ENCODE results near the gene AKAP13.

AKAP13 gene

DNA sequence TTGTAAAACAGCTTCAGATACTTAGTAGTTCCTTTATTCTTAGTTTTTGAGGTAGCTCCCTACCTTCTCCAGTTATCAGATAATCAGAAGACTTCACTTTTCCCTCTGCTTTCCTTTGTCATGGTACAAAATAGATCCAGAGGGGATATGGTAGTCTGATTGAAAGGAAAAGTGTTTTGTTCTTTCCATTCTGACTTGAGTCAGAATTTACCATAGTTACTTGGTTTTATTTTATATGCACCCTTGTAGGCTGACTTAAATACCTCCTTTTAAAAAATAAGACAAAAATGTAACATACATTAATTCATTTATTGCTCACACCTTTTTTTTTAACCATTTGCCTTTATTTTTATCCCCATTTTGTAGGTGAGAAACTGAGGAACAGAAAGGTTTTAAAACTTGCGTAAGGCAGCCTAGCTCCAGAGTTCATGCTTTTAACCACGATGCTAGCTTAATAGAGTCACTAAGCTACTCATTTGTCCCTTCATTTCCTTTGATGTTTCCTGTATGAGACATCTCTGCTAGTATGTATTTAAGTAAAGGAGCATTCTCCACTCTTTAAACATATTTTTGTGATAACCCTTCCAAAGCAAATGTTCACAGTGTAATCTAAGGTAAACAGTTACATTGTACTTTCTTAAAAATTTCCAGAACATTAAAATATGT, 226.9 kb downstream of the AKAP13 start:
- DNase-seq: peak; percentile 22

- no peak for DNase-seq
Measured at GRCh38 chr15:85607842-85608241, 227.4 kb downstream of the AKAP13 start.

DNA sequence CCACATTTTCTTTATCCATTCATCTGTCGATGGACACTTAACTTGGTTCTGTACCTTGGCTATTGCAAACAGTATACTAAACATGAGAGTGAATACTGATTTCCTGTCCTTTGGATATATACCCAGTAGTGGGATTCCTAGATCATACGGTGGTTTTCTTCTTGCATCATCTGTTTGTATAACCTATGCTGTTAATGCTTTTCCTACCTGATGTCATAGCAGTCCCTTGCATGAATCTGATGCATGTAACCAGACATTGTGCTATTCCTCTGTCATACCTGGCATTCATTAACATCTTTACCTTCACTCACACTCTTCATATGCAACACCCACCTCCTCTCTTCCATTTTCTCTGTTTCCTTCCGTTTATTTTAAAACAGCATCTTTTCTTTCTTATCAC, 229.1 kb downstream of the AKAP13 start:
- DNase-seq: no peak

DNA sequence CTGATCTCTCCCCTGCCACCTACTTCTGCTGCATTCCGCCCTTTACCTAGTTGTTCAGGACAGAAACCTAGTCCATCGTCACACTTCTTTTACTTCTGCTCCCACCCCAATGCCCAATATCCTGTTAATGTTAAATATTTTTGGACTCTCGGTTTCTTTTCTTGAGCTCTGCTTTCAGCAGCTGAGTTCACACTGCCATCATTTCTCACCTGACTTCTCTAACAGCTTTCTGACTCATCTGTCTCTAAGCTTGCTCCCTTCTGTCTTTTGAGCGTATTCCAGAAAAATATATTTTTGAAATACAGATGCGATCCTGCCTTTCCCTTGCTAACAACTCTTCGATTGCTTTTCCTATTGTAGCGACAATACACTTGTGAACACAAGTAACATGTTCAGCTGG, 231.0 kb downstream of the AKAP13 start:
- DNase-seq: no peak

DNA sequence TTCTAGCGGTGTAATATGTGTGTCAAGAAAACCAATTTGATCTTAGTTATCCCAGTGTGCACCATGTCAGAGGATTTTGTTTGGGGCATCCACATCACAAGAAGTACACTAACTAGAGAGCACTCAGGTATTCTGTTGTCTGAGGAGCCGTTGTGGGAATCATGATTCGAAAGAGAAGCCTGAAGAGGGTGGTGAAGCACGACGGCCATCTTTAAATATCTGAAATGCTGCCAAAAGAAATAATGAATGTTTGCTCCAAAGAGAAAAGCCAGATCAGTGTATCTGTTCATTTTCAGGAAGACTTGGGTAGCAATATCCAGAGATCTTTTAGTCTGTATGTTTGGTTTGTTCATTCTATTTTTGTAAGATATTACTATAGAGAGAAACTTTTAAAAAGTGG, 233.7 kb downstream of the AKAP13 start:
- DNase-seq: no peak

DNA sequence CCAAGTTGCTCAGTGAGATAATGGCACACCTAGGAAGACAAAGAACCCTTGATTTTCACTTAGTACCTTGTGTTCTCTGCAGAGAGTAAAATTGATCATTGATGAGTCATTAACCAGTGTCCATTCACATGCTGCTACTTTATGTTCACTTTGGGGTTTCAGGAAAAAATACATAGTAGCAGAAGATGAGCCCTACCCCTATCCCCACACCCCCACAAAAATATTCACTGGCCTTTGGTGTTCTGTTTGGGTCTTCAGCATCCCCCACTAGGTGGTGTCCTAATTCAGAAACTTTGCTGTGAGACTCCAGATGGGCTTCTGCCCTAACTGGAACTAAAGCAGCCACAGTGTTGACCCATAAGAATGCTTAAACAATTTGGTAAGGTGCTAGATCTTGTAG, 235.5 kb downstream of the AKAP13 start:
- peak; percentile 55 for DNase-seq

- no peak for DNase-seq
Measured at GRCh38 chr15:85616549-85617110, 236.2 kb downstream of the AKAP13 start.

DNA sequence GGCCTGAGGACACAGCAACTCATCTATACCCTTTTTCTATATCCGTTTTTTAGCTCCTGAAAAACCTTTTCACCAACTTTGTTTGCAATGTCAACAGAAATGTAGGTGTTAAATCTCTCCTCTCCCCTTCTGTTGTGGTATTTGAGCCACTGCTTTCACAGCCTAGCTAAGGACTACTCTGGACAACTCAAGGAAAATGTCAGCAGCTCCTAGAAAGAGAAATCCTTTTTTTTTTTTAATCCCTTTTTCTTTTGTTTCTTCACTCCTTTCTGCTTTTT, 237.8 kb downstream of the AKAP13 start:
- no peak for DNase-seq

- peak; percentile 89 for DNase-seq
Measured at GRCh38 chr15:85618956-85619491, 238.6 kb downstream of the AKAP13 start.

DNA sequence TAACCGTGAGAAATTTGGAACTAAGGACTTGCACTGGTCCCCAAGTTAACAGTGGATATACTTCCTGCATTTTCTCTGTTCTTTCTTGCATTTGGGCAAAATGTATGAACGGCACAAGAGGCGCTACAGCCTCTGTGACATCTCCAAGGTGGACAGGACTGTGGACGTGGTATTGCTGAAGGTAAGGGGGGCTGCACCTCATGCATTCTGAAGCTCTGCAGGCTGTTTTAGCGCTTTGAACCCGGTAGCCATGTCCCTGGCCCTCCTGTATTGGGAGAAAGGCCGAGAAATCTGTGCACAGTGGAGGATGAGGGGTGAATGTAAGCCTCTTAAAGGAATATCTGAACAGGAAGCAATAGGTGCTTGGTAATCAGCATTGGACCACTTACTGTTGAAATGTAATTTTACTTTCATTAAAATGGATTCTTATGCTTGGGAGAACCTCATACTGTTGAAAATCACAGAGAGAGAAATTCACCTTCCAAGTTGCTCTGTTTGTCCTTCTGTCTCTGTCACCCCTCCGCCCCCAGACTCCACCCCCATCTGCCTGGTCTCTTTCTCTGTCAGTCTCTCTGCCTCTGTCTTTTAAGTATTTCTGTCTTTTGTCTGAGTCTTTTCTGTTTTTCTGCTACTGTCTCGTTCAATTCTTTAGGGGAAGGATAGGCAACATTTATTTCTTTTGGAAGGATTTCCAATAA, 239.7 kb downstream of the AKAP13 start:
- no peak for DNase-seq

GRCh38 chr15:85620690-85621049, 240.3 kb downstream of the AKAP13 start:
- DNase-seq: peak; percentile 69

GRCh38 chr15:85621094-85621493, 240.7 kb downstream of the AKAP13 start:
- DNase-seq: peak; percentile 58

- DNase-seq: no peak
Measured at GRCh38 chr15:85622221-85622831, 241.9 kb downstream of the AKAP13 start.

DNA sequence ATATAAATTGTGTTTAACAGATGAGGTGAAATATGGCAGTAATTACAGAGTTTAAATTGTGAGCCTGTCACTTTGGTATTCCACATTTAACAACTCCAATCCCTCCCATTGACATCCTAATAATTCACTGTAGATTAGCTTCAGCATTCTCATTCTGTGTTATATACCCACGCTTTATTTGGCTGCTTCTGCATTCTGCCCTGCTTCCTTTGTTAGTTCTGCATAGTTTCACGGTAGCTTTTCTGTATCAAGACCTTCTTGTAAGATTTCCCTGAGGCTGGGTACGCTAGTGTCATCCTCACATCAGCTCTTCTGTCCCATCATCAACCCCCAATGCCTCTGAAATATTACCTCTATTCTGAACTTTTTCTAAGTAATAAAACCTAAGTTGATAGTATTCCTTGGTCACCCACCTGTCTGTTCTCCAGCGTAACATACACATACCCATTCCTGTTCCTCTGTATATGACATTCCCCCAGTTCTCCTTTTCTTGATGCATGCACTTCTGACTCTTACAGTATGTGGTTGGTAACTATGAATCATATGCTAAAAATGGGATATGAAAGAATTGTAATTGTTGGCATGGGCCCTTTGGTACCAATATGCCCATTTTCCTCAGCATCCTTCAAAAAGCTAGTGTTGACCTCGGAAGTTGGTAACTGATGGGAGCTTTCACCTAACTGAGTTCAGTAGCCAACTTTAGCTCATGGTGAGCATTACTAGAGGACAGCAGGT, 243.1 kb downstream of the AKAP13 start:
- DNase-seq: no peak

DNA sequence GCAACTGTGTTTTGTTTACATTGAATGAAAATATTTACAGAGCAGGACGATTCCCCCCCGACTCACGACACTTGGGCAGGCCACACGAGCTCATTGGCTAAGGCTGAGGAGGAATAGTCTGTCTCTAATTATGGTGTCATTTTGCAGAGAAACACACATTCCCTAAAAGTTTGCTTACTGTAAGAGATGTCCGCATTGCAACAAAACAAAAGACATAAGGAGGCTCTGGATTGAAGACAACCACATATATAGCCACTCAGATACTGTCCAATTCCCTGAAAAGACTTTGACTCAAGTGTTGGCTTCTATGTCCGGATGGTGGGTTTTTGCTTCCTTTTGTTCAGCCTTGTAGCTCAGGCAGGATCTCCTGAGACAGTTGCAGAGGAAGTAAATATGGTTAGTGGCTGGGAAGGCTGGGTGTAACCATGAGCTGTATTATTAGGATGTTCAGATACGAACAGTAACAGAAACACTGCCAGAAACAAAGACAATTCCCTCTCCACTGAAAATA, 243.9 kb downstream of the AKAP13 start:
- DNase-seq: peak; percentile 45

DNA sequence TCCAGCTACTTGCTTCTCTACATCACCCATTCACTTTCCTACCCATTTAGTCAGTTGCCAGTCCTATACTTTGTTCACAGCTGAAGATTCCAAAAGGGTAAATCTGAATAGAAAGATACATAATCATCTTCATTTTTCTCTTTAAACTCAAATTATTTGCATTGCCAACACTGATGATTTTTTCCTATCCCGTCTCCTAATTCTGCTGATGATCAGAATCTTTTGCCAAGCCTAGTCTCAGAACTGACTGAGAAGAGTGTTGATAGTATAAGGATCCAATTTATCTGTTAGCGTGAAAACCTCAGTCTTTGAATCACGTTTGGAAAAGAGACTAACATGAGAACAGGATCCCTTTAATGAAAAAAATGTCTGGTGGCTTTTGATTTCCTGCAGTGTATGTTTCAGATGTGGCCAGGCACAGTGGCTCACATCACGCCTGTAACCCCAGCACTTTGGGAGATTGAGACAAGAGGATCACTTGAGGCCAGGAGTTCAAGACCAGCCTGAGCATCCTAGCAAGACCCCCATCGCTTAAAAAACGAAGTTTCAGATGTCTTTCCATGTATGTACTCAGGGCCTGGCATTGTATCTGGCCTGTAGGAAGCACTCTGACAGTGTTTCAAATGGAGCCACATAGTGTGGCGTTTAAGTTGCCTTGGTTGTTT, 244.9 kb downstream of the AKAP13 start:
- peak; percentile 53 for DNase-seq

- peak; percentile 82 for DNase-seq
Measured at GRCh38 chr15:85625856-85626255, 245.5 kb downstream of the AKAP13 start.

- no peak for DNase-seq
Measured at GRCh38 chr15:85627213-85627935, 247.0 kb downstream of the AKAP13 start.

GRCh38 chr15:85630311-85630710, 249.9 kb downstream of the AKAP13 start:
- DNase-seq: no peak

- DNase-seq: no peak
Measured at GRCh38 chr15:85631018-85631417, 250.6 kb downstream of the AKAP13 start.

GRCh38 chr15:85632014-85632413, 251.6 kb downstream of the AKAP13 start:
- DNase-seq: no peak

GRCh38 chr15:85633859-85634258, 253.5 kb downstream of the AKAP13 start:
- DNase-seq: no peak
